ENCODE measurements around the gene INTS7.

DNA sequence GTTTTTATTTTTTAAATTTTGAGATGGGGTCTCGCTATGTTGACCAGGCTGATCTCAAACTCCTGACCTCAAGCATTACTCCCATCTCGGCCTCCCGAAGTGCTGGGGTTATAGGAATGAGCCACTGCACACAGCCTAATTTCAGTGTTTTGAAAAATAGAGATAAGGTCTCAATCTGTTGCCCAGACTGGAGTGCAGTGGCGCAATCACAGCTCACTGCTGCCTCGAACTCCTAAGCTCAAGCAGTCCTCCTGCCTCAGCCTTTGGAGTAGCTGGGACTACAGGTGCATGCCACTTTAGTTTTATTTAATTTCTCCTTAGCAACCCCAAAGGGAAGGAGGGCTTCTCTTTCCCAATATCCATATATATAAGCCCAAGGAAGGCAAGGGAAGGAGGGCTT, 141.0 kb downstream of the INTS7 start:
- TF ChIP-seq RAD21 (IDR thresholded peaks at IDR 0.05; ENCODE audit: low read depth) (no peak), TAF1 (IDR thresholded peaks at IDR 0.05; ENCODE audit: low read depth) (no peak), FOXM1 (IDR thresholded peaks at IDR 0.05; ENCODE audit: borderline replicate concordance, low read depth) (no peak), YY1 (IDR thresholded peaks at IDR 0.05; ENCODE audit: low read depth) (no peak), CEBPB (IDR thresholded peaks at IDR 0.05) (no peak), EP300 (IDR thresholded peaks at IDR 0.05; ENCODE audit: borderline replicate concordance) (no peak)
- TF ChIP-seq, protein P1, sequence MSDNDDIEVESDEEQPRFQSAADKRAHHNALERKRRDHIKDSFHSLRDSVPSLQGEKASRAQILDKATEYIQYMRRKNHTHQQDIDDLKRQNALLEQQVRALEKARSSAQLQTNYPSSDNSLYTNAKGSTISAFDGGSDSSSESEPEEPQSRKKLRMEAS (IDR thresholded peaks at IDR 0.05): no peak
